DMS 273 (cell line): ENCODE results near the gene LRRC8A.
A peak's percentile ranks its signal among the peaks of the same experiment; 100 is the strongest.
"Not testable (repeated sequence)": the region's sequence is repeated elsewhere in the genome, so short reads cannot be mapped to it uniquely, and the experiment has no call there.

ENCODE experiments used
- DNase-seq: peaks from one replicate; lab custom pipeline; 2025; ENCODE audit not compliant: unreplicated experiment; lab: John Stamatoyannopoulos, UW

Gene LRRC8A

GRCh38 chr9:128947527-128948301 is 65.8 kb downstream of the LRRC8A start, which contains the start of the genes DOLK and NUP188:
TSS of gene DOLK (minus strand) at chr9:128947603. CDS start at chr9:128947303, 300 bp downstream.
TSS of gene NUP188 (plus strand) at chr9:128947699. CDS start at chr9:128947720, 21 bp downstream.
- peak; percentile 97 for DNase-seq

- not testable (repeated sequence) for DNase-seq
Measured at GRCh38 chr9:128961403-128961802, 79.5 kb downstream of the LRRC8A start.
